Heart left ventricle (tissue), 16 donors: ENCODE results near the gene ASB13. TPM values are rescaled to one million over a fixed set of nuclear protein-coding genes. Genes with fewer than 3 reads are reported as not detected.

Experiments used
- ATAC-seq, 4 donors: fragments of 200-7000 bp; cut with Tn5 transposase; one replicate each; pipeline ENCODE4 v1.9.1; 2020 to 2022; ENCODE audit warnings: moderate library complexity in 4 of 4, mild to moderate bottlenecking in 3 of 4, moderate number of reproducible peaks in 1 of 4
- DNase-seq, 5 donors: peaks; one replicate each; pipeline ENCODE4 v3.0.0-alpha.2; 2020
- H3K27ac ChIP-seq, 12 donors: fragments of 200-600 bp; sonication (generic) in 4 of 12; one replicate each; pipeline versions ENCODE4 v1.5.0 to v1.8.0; 2016 to 2022; ENCODE audit warnings: mild to moderate bottlenecking in 2 of 12
- H3K27me3 ChIP-seq, 9 donors: fragments of 200-600 bp; sonication (generic) in 2 of 9; one replicate each; pipeline versions ENCODE4 v1.5.1 to v1.8.0; 2016 to 2022; ENCODE audit warnings: mild to moderate bottlenecking in 3 of 9
- H3K36me3 ChIP-seq, 9 donors: fragments of 200-600 bp; sonication (generic) in 2 of 9; one replicate each; pipeline versions ENCODE4 v1.5.0 to v1.8.0; 2018 to 2022; ENCODE audit warnings: mild to moderate bottlenecking in 2 of 9
- H3K4me1 ChIP-seq, 12 donors: fragments of 200-600 bp; sonication (generic) in 4 of 12; one replicate each; pipeline versions ENCODE4 v1.5.0 to v1.8.0; 2016 to 2022; ENCODE audit warnings: mild to moderate bottlenecking in 3 of 12
- H3K4me3 ChIP-seq, 12 donors: fragments of 200-600 bp; sonication (generic) in 4 of 12; one replicate each; pipeline versions ENCODE4 v1.5.0 to v1.8.0; 2017 to 2022; ENCODE audit warnings: mild to moderate bottlenecking in 9 of 12, moderate library complexity in 4 of 12
- H3K9me3 ChIP-seq, 12 donors: fragments of 200-600 bp; sonication (generic) in 4 of 12; one replicate each; pipeline versions ENCODE4 v1.5.0 to v1.8.0; 2016 to 2022; ENCODE audit warnings: mild to moderate bottlenecking in 1 of 12
- POLR2A ChIP-seq, 2 donors: fragments of 450-650 bp; IDR thresholded peaks; one replicate each; pipeline ENCODE4 v1.6.1; 2017; ENCODE audit warnings: antibody characterized with exemption in 2 of 2, mild to moderate bottlenecking in 2 of 2, moderate library complexity in 2 of 2
- WGBS, 4 donors: extraction: QIAGEN DNeasy Blood & Tissue Kit in 2 of 4; methylation state at CpG; one replicate each; pipeline versions ENCODE4 v1.1.5 to v1.1.7; 2013 to 2018; 5-methylcytosine and 5-hydroxymethylcytosine counted together
- intact Hi-C, 10 donors: fragments of 100-400 bp; cut with DNase I; formaldehyde crosslinking; loops; one replicate each; pipeline versions ENCODE4 v1.11.1 to v1.14.2; 2022
- polyA plus RNA-seq, 2 donors: library from polyadenylated mRNA; stranded (reverse); fragments of 200-250 nt; gene quantifications; one replicate each; pipeline ENCODE4 v1.2.3, GENCODE V29; 2013
- total RNA-seq, 9 donors: library from RNA; depleted of rRNA in 2 of 9; stranded (reverse); fragments of >200 nt in 2 of 9; fragmentation: NEBNext Ultra II Directional in 3 of 9; extraction: Animal tissue kit (Norgen Biotek cat#: 25700) in 3 of 9; gene quantifications; one replicate each; pipeline versions ENCODE4 v1.1.0 to v1.2.4, GENCODE V29; 2016 to 2023
- TF ChIP-seq, protein P1 (sequence below), 12 donors: fragments of 200-600 bp; sonication (generic) in 4 of 12; IDR thresholded peaks; one replicate each; pipeline versions ENCODE4 v1.5.0 to v1.8.0; 2018 to 2022; ENCODE audit warnings: antibody characterized with exemption in 12 of 12, mild to moderate bottlenecking in 5 of 12
- donor health status: ischemic (EF 13 %, LVEDD 7.1; RV severe dilation, severe dysfunction).
- donor health status: healthy with polysubstance abuse.
- donor health status: DM: no; HTN: yes; CAD: no.
- donor health status: DM: no; HTN: no; CAD: no.
- donor health status: ischemic (EF 25% LVEDD 6.9; RV normal size, moderate dysfunction).
- donor health status: ischemic (EF 25% LVEDD 5.7; RV mildly dilated, moderate dysfunction).
- donor health status: healthy.
- donor health status: DM: yes; HTN: yes; CAD: no.
- donor health status: ischemic (EF 35%, LVEDD 5.7; RV mildly dilated, moderate dysfunction).
- donor health status: nonischemic (EF 11% LVEDD 7.7; RV severe dilation, severe dysfunction).
- donor health status: DM: yes; HTN: yes; CAD: no.
- donor health status: PGD.
- donor health status: ischemic (EF 29% LVEDD 5.4; RV normal size, mild dysfunction).
- donor health status: nonischemic (EF 23%, LVEDD 6.1; RV moderate dilation, normal function).

ASB13 gene
- total and polyA plus RNA-seq, 11 donors: 9.9 to 18.6 (median 13.3) TPM

DNA sequence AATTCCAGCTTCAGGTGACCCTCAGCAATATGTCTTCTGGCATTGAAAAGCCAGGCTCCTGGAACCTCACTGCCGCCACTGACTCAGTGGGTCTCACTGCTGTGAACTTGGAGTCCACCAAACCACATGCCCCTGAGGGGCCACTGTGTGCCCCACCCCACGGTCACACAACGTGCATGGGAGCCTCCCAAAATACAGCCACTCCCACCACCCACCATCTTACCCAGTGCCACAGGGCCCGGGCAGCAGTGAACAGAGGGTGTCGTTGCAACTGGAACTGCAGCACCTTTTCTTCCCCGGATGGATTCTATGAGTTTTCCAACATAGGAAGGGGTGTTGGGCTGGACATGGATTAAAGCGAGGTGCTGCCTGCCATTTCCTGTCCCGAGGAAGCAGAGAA is 60.1 kb downstream of the ASB13 start:
- DNase-seq (no peak), ATAC-seq (no peak)
- Histone ChIP-seq H3K4me1 (peaks cover 0 to 4% (median 0%) of the 10 kb centered on the region in 12 donors), H3K4me3 (no peak overlapping the region), H3K36me3 (no peaks in the 10 kb centered on the region), H3K27me3 (peaks cover 0 to 7% (median 0%) of the 10 kb centered on the region in 9 donors), H3K9me3 (peaks cover 0 to 5% (median 0%) of the 10 kb centered on the region in 12 donors), H3K27ac (no peak overlapping the region)
- no peak for TF ChIP-seq POLR2A (IDR thresholded peaks at IDR 0.05)
- WGBS, 4 donors: 76 to 91% (median 85%) methylated on average over 8 of the region's 8 CpGs
- intact Hi-C loops: no loop called here

DNA sequence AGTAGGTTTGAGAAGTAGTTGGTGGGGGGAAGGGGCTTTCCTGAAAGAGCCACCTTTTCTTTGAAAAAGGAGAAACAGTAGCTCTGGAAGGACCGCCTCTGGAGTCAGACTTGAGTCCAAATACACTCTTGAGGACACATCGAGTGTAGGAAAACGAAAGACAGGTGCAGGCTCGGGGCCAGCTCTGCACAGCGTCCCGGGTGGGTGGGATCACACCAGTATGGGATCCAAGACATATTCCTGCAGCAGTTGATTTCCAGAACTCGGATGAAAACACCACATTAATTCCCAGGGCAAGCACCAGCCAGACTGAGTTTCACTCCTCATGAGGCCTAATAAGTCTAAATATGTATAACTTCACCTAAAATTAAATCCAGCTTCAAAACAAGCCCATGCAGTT is 61.4 kb downstream of the ASB13 start:
- no peak for TF ChIP-seq POLR2A (IDR thresholded peaks at IDR 0.05)
- TF ChIP-seq, protein P1, sequence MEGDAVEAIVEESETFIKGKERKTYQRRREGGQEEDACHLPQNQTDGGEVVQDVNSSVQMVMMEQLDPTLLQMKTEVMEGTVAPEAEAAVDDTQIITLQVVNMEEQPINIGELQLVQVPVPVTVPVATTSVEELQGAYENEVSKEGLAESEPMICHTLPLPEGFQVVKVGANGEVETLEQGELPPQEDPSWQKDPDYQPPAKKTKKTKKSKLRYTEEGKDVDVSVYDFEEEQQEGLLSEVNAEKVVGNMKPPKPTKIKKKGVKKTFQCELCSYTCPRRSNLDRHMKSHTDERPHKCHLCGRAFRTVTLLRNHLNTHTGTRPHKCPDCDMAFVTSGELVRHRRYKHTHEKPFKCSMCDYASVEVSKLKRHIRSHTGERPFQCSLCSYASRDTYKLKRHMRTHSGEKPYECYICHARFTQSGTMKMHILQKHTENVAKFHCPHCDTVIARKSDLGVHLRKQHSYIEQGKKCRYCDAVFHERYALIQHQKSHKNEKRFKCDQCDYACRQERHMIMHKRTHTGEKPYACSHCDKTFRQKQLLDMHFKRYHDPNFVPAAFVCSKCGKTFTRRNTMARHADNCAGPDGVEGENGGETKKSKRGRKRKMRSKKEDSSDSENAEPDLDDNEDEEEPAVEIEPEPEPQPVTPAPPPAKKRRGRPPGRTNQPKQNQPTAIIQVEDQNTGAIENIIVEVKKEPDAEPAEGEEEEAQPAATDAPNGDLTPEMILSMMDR (IDR thresholded peaks at IDR 0.05): no peak
- H3K36me3 ChIP-seq: no peaks in the 10 kb centered on the region
- peaks cover 0 to 7% (median 0%) of the 10 kb centered on the region in 9 donors for H3K27me3 ChIP-seq
- H3K4me3 ChIP-seq: no peak overlapping the region
- no peak overlapping the region for H3K27ac ChIP-seq
- H3K4me1 ChIP-seq: peaks cover 0 to 4% (median 0%) of the 10 kb centered on the region in 12 donors
- H3K9me3 ChIP-seq: peaks cover 0 to 5% (median 0%) of the 10 kb centered on the region in 12 donors
- DNase-seq (peak in 2 of 5 donors; percentile 7 to 18), ATAC-seq (no peak)
- intact Hi-C loops: no loop called here
- WGBS, 4 donors: 64 to 82% (median 76%) methylated on average over 7 of the region's 7 CpGs

DNA sequence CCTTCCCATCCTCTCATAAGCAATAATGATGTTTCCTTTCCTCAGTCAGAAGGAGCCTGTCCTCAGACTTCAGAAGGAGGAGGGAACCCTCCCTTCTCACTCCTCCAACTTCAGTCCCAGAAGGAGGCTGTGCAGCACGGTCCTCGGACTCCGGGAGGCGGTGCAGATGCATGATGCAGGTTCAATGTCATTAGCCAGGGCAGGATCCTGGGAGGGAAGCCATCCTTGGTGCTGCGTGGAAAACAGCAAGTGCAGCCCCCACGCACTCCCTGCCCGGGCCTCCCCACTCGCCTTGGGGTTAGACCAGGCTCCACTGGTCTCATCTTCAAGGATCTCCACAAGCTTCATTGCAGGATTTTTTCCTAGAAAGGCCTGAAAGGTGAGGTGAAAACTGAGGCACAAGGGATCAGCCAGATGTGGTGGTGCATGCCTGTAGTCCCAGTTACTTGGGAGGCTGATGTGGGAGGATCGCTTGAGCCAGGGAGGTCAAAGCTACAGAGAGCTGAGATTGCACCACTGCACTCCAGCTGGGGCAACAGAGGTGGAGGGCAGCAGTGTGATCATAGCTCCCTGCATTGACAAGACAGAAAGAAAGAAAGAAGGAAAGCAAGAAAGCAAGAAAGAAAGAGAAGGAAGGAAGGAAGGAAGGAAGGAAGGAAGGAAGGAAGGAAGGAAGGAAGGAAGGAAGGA is 62.0 kb downstream of the ASB13 start:
- 84 to 96% (median 95%) methylated on average over 9 of the region's 9 CpGs for WGBS, 4 donors
- no peak for ATAC-seq
- H3K9me3 ChIP-seq: peaks cover 0 to 5% (median 0%) of the 10 kb centered on the region in 12 donors
- TF ChIP-seq, protein P1 (IDR thresholded peaks at IDR 0.05): no peak
- TF ChIP-seq POLR2A (IDR thresholded peaks at IDR 0.05): no peak
- no peak overlapping the region for H3K27ac ChIP-seq
- no peak overlapping the region for H3K4me3 ChIP-seq
- peak in 1 of 5 donors; percentile 14 for DNase-seq
- peaks cover 0 to 4% (median 0%) of the 10 kb centered on the region in 12 donors for H3K4me1 ChIP-seq
- H3K36me3 ChIP-seq: no peaks in the 10 kb centered on the region
- H3K27me3 ChIP-seq: peaks cover 0 to 7% (median 0%) of the 10 kb centered on the region in 9 donors
- intact Hi-C loops: no loop called here

DNA sequence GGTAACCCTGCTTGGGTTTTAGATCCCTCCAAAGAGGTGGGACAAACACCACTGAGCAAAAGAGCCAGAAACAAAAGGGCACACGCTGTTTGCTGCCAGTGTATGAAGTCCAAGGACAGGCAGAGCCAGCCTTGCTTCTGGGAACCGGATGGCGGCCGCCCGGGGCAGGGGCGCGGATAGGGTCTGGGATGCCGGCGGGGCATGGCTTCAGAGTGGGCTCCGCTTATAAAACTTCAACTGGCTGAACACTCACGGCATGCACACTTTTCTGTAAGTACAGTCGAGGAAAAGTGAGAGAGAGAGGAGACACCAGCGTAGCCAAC is 62.6 kb downstream of the ASB13 start:
- H3K4me1 ChIP-seq: peaks cover 0 to 4% (median 0%) of the 10 kb centered on the region in 12 donors
- 82 to 96% (median 88%) methylated on average over 13 of the region's 13 CpGs for WGBS, 4 donors
- no peak overlapping the region for H3K4me3 ChIP-seq
- intact Hi-C loops: no loop called here
- DNase-seq (peak in 2 of 5 donors; percentile 7 to 8), ATAC-seq (no peak)
- no peak overlapping the region for H3K27ac ChIP-seq
- no peak for TF ChIP-seq POLR2A (IDR thresholded peaks at IDR 0.05)
- TF ChIP-seq, protein P1 (IDR thresholded peaks at IDR 0.05): no peak
- H3K9me3 ChIP-seq: peaks cover 0 to 5% (median 0%) of the 10 kb centered on the region in 12 donors
- H3K27me3 ChIP-seq: peaks cover 0 to 7% (median 0%) of the 10 kb centered on the region in 9 donors
- no peaks in the 10 kb centered on the region for H3K36me3 ChIP-seq
